ENCODE results near the gene FBXO28. TPM values are rescaled to one million over a fixed set of nuclear protein-coding genes. Genes with fewer than 3 reads are reported as not detected.

FBXO28 gene
- total RNA-seq, 4 donors from 2014 or later, result 58.0 to 84.1 (median 67.2) TPM

DNA sequence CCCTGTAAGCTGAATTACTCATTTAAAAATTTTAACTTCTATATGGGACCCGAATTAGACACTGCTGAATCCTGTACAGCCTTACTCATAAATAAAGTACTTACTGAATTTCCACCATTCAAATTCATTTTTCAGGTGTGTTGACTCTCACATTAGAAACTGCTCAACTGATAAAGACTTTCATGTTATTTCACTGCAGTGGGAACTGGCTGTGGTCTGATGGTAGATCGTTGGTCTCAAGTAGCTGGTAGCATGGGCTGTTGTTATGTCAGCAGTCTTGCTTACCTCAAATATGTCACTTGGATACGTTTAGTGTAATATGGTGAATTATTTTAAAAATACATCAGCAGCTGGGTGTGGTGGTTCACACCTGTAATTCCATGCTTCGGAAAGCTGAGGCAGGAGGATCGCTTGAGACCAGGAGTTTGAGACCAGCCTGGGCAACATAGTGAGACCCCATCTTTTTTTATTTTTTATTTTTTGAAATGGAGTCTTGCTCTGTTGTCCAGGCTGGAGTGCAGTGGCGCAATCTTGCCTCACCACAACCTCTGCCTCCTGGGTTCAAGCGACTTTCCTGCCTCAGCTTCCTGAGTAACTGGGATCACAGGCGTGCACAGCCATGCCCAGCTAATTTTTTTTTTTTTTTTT lies 79.5 kb downstream of the FBXO28 start:
- H3K4me3 ChIP-seq (ENCODE audit: low read depth, poor library complexity, severe bottlenecking), result no peak overlapping the region
- WGBS, 2 donors, result 83 to 85% methylated on average over 8 of the region's 8 CpGs
- no peak for DNase-seq (ENCODE audit: low spot score in 2 of 2)
- TF ChIP-seq POLR2A (IDR thresholded peaks at IDR 0.05) (no peak), CTCF (IDR thresholded peaks at IDR 0.05) (no peak)
- intact Hi-C loops (cut with DNase I; ENCODE audit: low total_unique reads), result no loop called here

DNA sequence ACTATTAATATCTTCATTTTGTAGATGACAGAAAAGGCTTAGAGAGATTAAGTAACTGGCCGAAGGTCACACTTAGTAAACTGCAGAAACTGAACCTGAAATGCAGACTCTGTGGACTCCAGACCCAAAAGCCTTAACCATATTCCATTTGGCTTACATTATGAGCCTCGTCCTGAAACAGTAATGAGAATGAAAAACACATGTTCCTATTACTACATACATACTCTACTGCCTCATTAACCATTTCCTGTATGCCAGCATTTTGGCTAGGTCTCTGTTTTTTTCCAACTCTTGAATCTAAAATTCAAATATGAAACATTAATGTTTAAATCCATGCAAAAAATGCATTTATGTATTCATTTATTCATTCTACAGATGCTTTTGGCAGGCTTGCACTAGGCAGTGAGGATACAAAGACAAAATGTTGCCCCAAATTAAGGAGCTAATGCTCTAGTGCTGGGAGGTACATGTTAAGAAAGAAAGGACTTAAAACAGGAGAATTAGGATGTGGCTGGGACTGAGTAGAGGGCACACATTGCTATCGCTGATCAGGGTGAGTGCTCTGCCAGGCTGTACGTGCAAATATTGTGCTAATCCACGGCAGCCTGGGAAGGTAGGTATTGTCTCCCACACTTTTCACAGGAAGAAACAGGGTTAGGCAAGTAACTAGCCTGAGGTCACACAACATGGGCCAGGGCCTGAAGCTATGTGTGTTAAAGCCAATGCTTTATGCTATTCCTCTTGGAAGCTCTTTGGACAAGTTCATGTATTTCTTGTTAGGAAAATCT lies 83.1 kb downstream of the FBXO28 start:
- intact Hi-C loops (cut with DNase I; ENCODE audit: low total_unique reads), result no loop called here
- H3K4me3 ChIP-seq (ENCODE audit: low read depth, poor library complexity, severe bottlenecking), result no peak overlapping the region
- TF ChIP-seq POLR2A (IDR thresholded peaks at IDR 0.05), result no peak
- no peak for TF ChIP-seq CTCF (IDR thresholded peaks at IDR 0.05)
- WGBS, 2 donors, result 30 to 39% methylated on average over 5 of the region's 5 CpGs
- no peak for DNase-seq (ENCODE audit: low spot score in 2 of 2)

- intact Hi-C loops (cut with DNase I; ENCODE audit: low total_unique reads), result no loop called here
Measured at GRCh38 chr1:224198572-224198971, 84.7 kb downstream of the FBXO28 start.

GRCh38 chr1:224199679-224200078 lies 85.8 kb downstream of the FBXO28 start:
- no peak for TF ChIP-seq CTCF (IDR thresholded peaks at IDR 0.05)
- intact Hi-C loops (cut with DNase I; ENCODE audit: low total_unique reads), result no loop called here
- no peak for DNase-seq (ENCODE audit: low spot score in 2 of 2)
- WGBS, 2 donors, result 55 to 56% methylated on average over 2 of the region's 2 CpGs
- H3K4me3 ChIP-seq (ENCODE audit: low read depth, poor library complexity, severe bottlenecking), result no peak overlapping the region

More at GRCh38 chr1:224198572-224198971, 84.7 kb downstream of the FBXO28 start:
- no peak overlapping the region for H3K4me3 ChIP-seq (ENCODE audit: low read depth, poor library complexity, severe bottlenecking)
- 56 to 74% methylated on average over 4 of the region's 4 CpGs for WGBS, 2 donors
- TF ChIP-seq CTCF (IDR thresholded peaks at IDR 0.05), result no peak
- TF ChIP-seq POLR2A (IDR thresholded peaks at IDR 0.05), result no peak
- no peak for DNase-seq (ENCODE audit: low spot score in 2 of 2)

DNA sequence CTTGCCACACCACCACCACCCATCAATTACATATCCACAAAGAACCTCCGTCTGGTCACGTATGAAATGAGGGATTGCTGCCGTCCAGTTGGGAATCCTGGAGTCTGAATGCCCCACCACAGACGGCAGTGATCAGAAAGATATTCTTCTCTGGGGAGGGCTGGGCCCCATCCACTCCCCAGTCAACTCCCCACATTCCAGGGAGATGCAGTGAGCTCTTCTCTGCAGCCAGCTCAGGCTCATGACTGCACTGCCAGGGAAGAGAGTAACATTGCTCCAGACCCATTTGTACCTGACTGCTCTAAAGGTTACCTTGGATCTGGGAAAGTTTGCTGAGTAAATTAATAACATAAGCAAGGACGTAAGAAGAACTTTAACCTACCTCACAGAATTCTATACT lies 87.5 kb downstream of the FBXO28 start:
- no peak overlapping the region for H3K4me3 ChIP-seq (ENCODE audit: low read depth, poor library complexity, severe bottlenecking)
- intact Hi-C loops (cut with DNase I; ENCODE audit: low total_unique reads), result no loop called here
- TF ChIP-seq POLR2A (IDR thresholded peaks at IDR 0.05) (no peak), CTCF (IDR thresholded peaks at IDR 0.05) (no peak)
- 46 to 68% methylated on average over 5 of the region's 5 CpGs for WGBS, 2 donors
- no peak for DNase-seq (ENCODE audit: low spot score in 2 of 2)
